Endothelial cell of umbilical vein (primary cell): ENCODE data around the gene GLI3. TPM values are rescaled to one million over a fixed set of nuclear protein-coding genes. Genes with fewer than 3 reads are reported as not detected.

Experiments used
- BruUV-seq: library from RNA; stranded (reverse); fragments of 400-500 nt; replicated peaks from 2 replicates; lab custom pipeline; 2021; lab: Mats Ljungman, UMichigan
- CTCF ChIA-PET: fragments of 300-600, 350-600 bp; sonication (Branson Sonifier 250); formaldehyde crosslinking; loops from one replicate; lab custom pipeline; 2021; ENCODE audit warnings: antibody characterized with exemption, inconsistent platforms; lab: Charles Lee
- POLR2A ChIA-PET: fragments of 300-600, 350-600 bp; sonication (Branson Sonifier 250); formaldehyde crosslinking; loops from one replicate; lab custom pipeline; 2021; ENCODE audit warnings: antibody characterized with exemption, inconsistent platforms; lab: Charles Lee
- DNase-seq: peaks from one replicate; pipeline ENCODE4 v3.0.0-alpha.2; 2011; ENCODE audit warnings: low read depth, low spot score
- FAIRE-seq: peaks from 2 replicates; lab custom pipeline; 2011; peaks lifted over from hg19 to GRCh38; lab: Jason Lieb, UNC
- H2AFZ ChIP-seq: 2 replicates; pipeline ENCODE4 v1.6.0; 2012; ENCODE audit warnings: low read depth, low read length, control low read depth, inconsistent platforms
- H3K27ac ChIP-seq: 2 replicates; pipeline ENCODE4 v1.5.1; 2011; ENCODE audit warnings: low read depth, mild to moderate bottlenecking, control low read depth, low read length, moderate library complexity; ENCODE audit not compliant: insufficient read depth
- H3K27me3 ChIP-seq, 2 experiments: 2 replicates each; pipeline versions ENCODE4 v1.6.0 to v1.6.1; 2011; ENCODE audit warnings: low read length in 2 of 2, mixed read lengths in 1 of 2; ENCODE audit not compliant: control insufficient read depth in 2 of 2, insufficient read depth in 2 of 2
- H3K36me3 ChIP-seq, 2 experiments: 2 replicates in 1 of 2; 3 replicates in 1 of 2; pipeline ENCODE4 v1.5.1; 2011; ENCODE audit warnings: low read length in 2 of 2, mild to moderate bottlenecking in 1 of 2, moderate library complexity in 1 of 2; ENCODE audit not compliant: control insufficient read depth in 2 of 2, insufficient read depth in 2 of 2; ENCODE audit errors: extremely low read depth in 1 of 2
- H3K4me1 ChIP-seq: 3 replicates; pipeline ENCODE4 v1.5.1; 2011; ENCODE audit warnings: mild to moderate bottlenecking, low read length; ENCODE audit not compliant: control insufficient read depth, insufficient read depth; ENCODE audit errors: extremely low read depth
- H3K4me2 ChIP-seq: 2 replicates; pipeline ENCODE4 v1.6.1; 2011; ENCODE audit warnings: low read length, control low read depth, mixed read lengths; ENCODE audit not compliant: insufficient read depth
- H3K4me3 ChIP-seq, 3 experiments: fragments of 200-600 bp in 1 of 3; sonication (generic), shearing (Covaris generic) in 1 of 3; replicated peaks in 1 of 3; 2 replicates each; pipeline ENCODE4 v1.5.1; 2011 to 2016; ENCODE audit warnings: control low read depth in 3 of 3, low read length in 3 of 3, mild to moderate bottlenecking in 2 of 3, inconsistent platforms in 1 of 3, low read depth in 1 of 3, moderate library complexity in 1 of 3; ENCODE audit not compliant: insufficient read depth in 1 of 3
- H3K79me2 ChIP-seq: 2 replicates; pipeline ENCODE4 v1.6.0; 2012; ENCODE audit warnings: low read length, inconsistent platforms; ENCODE audit not compliant: control insufficient read depth, insufficient read depth
- H3K9ac ChIP-seq: replicated peaks from 2 replicates; pipeline ENCODE3; 2011; ENCODE audit warnings: low read length, control low read depth; ENCODE audit not compliant: insufficient read depth; ENCODE audit errors: extremely low read depth
- H3K9me1 ChIP-seq: replicated peaks from 3 replicates; pipeline ENCODE4 v1.6.0; 2011; ENCODE audit warnings: mild to moderate bottlenecking, low read length; ENCODE audit not compliant: control insufficient read depth, insufficient read depth; ENCODE audit errors: extremely low read depth
- H3K9me3 ChIP-seq: replicated peaks from 2 replicates; pipeline ENCODE4 v1.5.1; 2012; ENCODE audit warnings: low read length, inconsistent platforms; ENCODE audit not compliant: control insufficient read depth, insufficient read depth
- H4K20me1 ChIP-seq: replicated peaks from 2 replicates; pipeline ENCODE3; 2011; ENCODE audit warnings: mild to moderate bottlenecking, low read length; ENCODE audit not compliant: control insufficient read depth, insufficient read depth; ENCODE audit errors: extremely low read depth
- CTCF ChIP-seq, 2 donors: IDR thresholded peaks; 1 replicate in 1 of 2; 2 replicates in 1 of 2; pipeline ENCODE4 v1.5.1; 2011; ENCODE audit warnings: low read length in 2 of 2, mild to moderate bottlenecking in 2 of 2, moderate library complexity in 2 of 2, control low read depth in 1 of 2, inconsistent platforms in 1 of 2, low read depth in 1 of 2; ENCODE audit not compliant: insufficient read depth in 1 of 2; ENCODE audit errors: extremely low read depth in 1 of 2
- EZH2 ChIP-seq: IDR thresholded peaks from 2 replicates; pipeline ENCODE4 v1.6.1; 2012; ENCODE audit warnings: borderline replicate concordance, low read depth, mild to moderate bottlenecking, moderate library complexity, low read length, inconsistent platforms; ENCODE audit not compliant: severe bottlenecking
- FOS ChIP-seq: IDR thresholded peaks from 2 replicates; pipeline ENCODE4 v1.6.1; 2011; ENCODE audit warnings: mild to moderate bottlenecking, low read length, moderate library complexity, borderline replicate concordance; ENCODE audit not compliant: insufficient read depth
- GATA2 ChIP-seq: IDR thresholded peaks from 2 replicates; pipeline ENCODE4 v1.7.0; 2011; ENCODE audit warnings: low read depth, mild to moderate bottlenecking, moderate library complexity, mixed read lengths, low read length; ENCODE audit not compliant: insufficient read length, insufficient read depth
- JUN ChIP-seq: IDR thresholded peaks from 2 replicates; pipeline ENCODE4 v1.6.1; 2011; ENCODE audit warnings: borderline replicate concordance, low read depth; ENCODE audit not compliant: insufficient read length, insufficient read depth
- MAX ChIP-seq: IDR thresholded peaks from 2 replicates; pipeline ENCODE4 v1.6.1; 2011; ENCODE audit not compliant: insufficient read depth, insufficient read length
- MYC ChIP-seq: IDR thresholded peaks from one replicate; pipeline ENCODE4 v1.6.1; 2011; ENCODE audit warnings: mild to moderate bottlenecking, low read depth, low read length
- POLR2A ChIP-seq: IDR thresholded peaks from 2 replicates; pipeline ENCODE4 v1.6.1; 2012; ENCODE audit warnings: low read depth, mild to moderate bottlenecking, control low read depth, low read length
- POLR2AphosphoS5 ChIP-seq: IDR thresholded peaks from 2 replicates; pipeline ENCODE4 v1.6.1; 2012; ENCODE audit warnings: low read depth, mild to moderate bottlenecking, control low read depth, low read length, moderate library complexity; ENCODE audit not compliant: insufficient read depth
- dilution Hi-C: fragments of 300-500 bp; cut with MboI; formaldehyde crosslinking; loops from one replicate; pipeline ENCODE4 v1.15.0; 2019; ENCODE audit warnings: low sequenced_read_pairs; ENCODE audit not compliant: extremely low pct_ligation_motif_present
- intact Hi-C: fragments of 100-400 bp; cut with micrococcal nuclease; formaldehyde crosslinking; loops from one replicate; pipeline ENCODE4 v1.10.0; 2022
- polyA plus RNA-seq, 4 experiments: library from polyadenylated mRNA; depleted of rRNA in 3 of 4; stranded (reverse) in 3 of 4; unstranded in 1 of 4; fragments of >200 nt; gene quantifications; 2 replicates each; pipeline versions ENCODE4 v1.2.1 to v1.2.3, GENCODE V29; 2011 to 2012; ENCODE audit warnings: missing spikeins in 1 of 4
- total RNA-seq: library from RNA; stranded (reverse); gene quantifications from 2 replicates; pipeline ENCODE4 v1.2.3, GENCODE V29; 2021

The GLI3 gene
- total and polyA plus RNA-seq, 2 donors (not counting 3 experiments of a cell fraction or from before 2014, with no cell fraction given), result 6.0 to 24.9 TPM

GRCh38 chr7:42096681-42097561 lies 140.1 kb downstream of the GLI3 start:
- dilution Hi-C loops (no loop called here), intact Hi-C loops (no loop called here)
- ChIA-PET POLR2A (no interaction called here), CTCF (no interaction called here)
- Histone ChIP-seq H3K36me3 (peaks cover 0 to 2% of the 10 kb centered on the region in 2 experiments), H2AFZ (no peak overlapping the region), H3K4me3 (no peak overlapping the region), H3K4me1 (no peaks in the 10 kb centered on the region), H4K20me1 (no peaks in the 10 kb centered on the region), H3K9me1 (no peaks in the 10 kb centered on the region), H3K79me2 (no peaks in the 10 kb centered on the region), H3K9me3 (no peaks in the 10 kb centered on the region), H3K4me2 (no peak overlapping the region), H3K27ac (no peak overlapping the region), H3K9ac (no peak overlapping the region), H3K27me3 (no peaks in the 10 kb centered on the region)
- BruUV-seq, result no TSS peak
- DNase-seq (no peak), FAIRE-seq (no peak)
- TF ChIP-seq CTCF (IDR thresholded peaks at IDR 0.05; ENCODE audit: extremely low read depth in 1 of 2, insufficient read depth in 1 of 2, low read depth in 1 of 2, low read length in 2 of 2) (no peak), MAX (no peak)

- ChIA-PET POLR2A (no interaction called here), CTCF (no interaction called here)
- H3K9me1 ChIP-seq, result no peaks in the 10 kb centered on the region
- no peaks in the 10 kb centered on the region for H4K20me1 ChIP-seq
- intact Hi-C loops, result no loop called here
- H3K9ac ChIP-seq, result no peak overlapping the region
- no peak overlapping the region for H3K4me3 ChIP-seq
- peaks cover 0 to 2% of the 10 kb centered on the region in 2 experiments for H3K36me3 ChIP-seq
- no peak for TF ChIP-seq GATA2
- no peak for TF ChIP-seq MYC
- TF ChIP-seq POLR2A, result no peak
- TF ChIP-seq EZH2, result no peak
- no peak for TF ChIP-seq MAX
- TF ChIP-seq JUN, result no peak
- TF ChIP-seq POLR2AphosphoS5, result no peak
- no peak for TF ChIP-seq FOS
- no peak overlapping the region for H3K27ac ChIP-seq
- H3K4me2 ChIP-seq, result no peak overlapping the region
- no peak for DNase-seq
- dilution Hi-C loops, result no loop called here
- no peaks in the 10 kb centered on the region for H3K79me2 ChIP-seq
- no peak overlapping the region for H2AFZ ChIP-seq
- FAIRE-seq, result no peak
- H3K27me3 ChIP-seq, result no peaks in the 10 kb centered on the region
- H3K4me1 ChIP-seq, result no peaks in the 10 kb centered on the region
- BruUV-seq, result no TSS peak
- no peaks in the 10 kb centered on the region for H3K9me3 ChIP-seq
Measured at GRCh38 chr7:42096268-42096667, 140.7 kb downstream of the GLI3 start.
